GM12878 (cell line): ENCODE results near the gene CACNA2D2. TPM values are rescaled to one million over a fixed set of nuclear protein-coding genes. Genes with fewer than 3 reads are reported as not detected.

ENCODE experiments used
- BHLHE40 ChIP-seq, 2 experiments: fragments of 450-650 bp in 1 of 2; IDR thresholded peaks; 2 replicates each; pipeline ENCODE4 v1.6.1; 2011 to 2017; ENCODE audit warnings: low read depth in 2 of 2, borderline replicate concordance in 1 of 2, improper control_type of control experiment in 1 of 2, low read length in 1 of 2, mild to moderate bottlenecking in 1 of 2
- E2F4 ChIP-seq: IDR thresholded peaks from 2 replicates; pipeline ENCODE4 v1.6.1; 2012; ENCODE audit warnings: low read depth, low read length, improper control_type of control experiment
- EGR1 ChIP-seq, 2 experiments: IDR thresholded peaks; 1 replicate in 1 of 2; 2 replicates in 1 of 2; pipeline ENCODE4 v1.6.1; 2011 to 2012; ENCODE audit warnings: low read depth in 2 of 2, low read length in 2 of 2, borderline replicate concordance in 1 of 2, mild to moderate bottlenecking in 1 of 2, moderate library complexity in 1 of 2
- HDAC2 ChIP-seq: fragments of 200-600 bp; sonication (generic); IDR thresholded peaks from 2 replicates; pipeline ENCODE4 v1.6.1; 2017
- MAX ChIP-seq: IDR thresholded peaks from 2 replicates; pipeline ENCODE4 v1.6.1; 2012; ENCODE audit warnings: low read depth, low read length, improper control_type of control experiment
- MTA2 ChIP-seq: fragments of 450-650 bp; IDR thresholded peaks from 2 replicates; pipeline ENCODE4 v1.6.1; 2016; ENCODE audit warnings: low read depth, mild to moderate bottlenecking, moderate library complexity
- MXI1 ChIP-seq: fragments of 150-350 bp; IDR thresholded peaks from 2 replicates; pipeline ENCODE4 v1.6.1; 2011; ENCODE audit warnings: low read depth, mild to moderate bottlenecking, inconsistent platforms, low read length, improper control_type of control experiment
- MYB ChIP-seq: fragments of 150-350 bp; IDR thresholded peaks from 2 replicates; pipeline ENCODE4 v1.6.1; 2014; ENCODE audit warnings: mild to moderate bottlenecking, low read depth, low read length, borderline replicate concordance
- NKRF ChIP-seq: fragments of 450-650 bp; conservative IDR thresholded peaks from 2 replicates; pipeline ENCODE4 v1.6.1; 2017; ENCODE audit warnings: mild to moderate bottlenecking, moderate library complexity
- RELA ChIP-seq: fragments of 450-650 bp; IDR thresholded peaks from 2 replicates; pipeline ENCODE4 v1.8.0; 2014; ENCODE audit warnings: borderline replicate concordance; ENCODE audit not compliant: partially characterized antibody
- SMC3 ChIP-seq: IDR thresholded peaks from 2 replicates; pipeline ENCODE4 v1.6.1; 2011; ENCODE audit warnings: low read length, improper control_type of control experiment, borderline replicate concordance
- SUZ12 ChIP-seq: fragments of 200-600 bp; sonication (generic); IDR thresholded peaks from one replicate; pipeline ENCODE4 v1.6.1; 2018; ENCODE audit warnings: antibody characterized with exemption, mild to moderate bottlenecking; ENCODE audit not compliant: unreplicated experiment
- ZBTB11 ChIP-seq: fragments of 450-650 bp; formaldehyde crosslinking; IDR thresholded peaks from 2 replicates; pipeline ENCODE4 v1.5.0; 2022; ENCODE audit warnings: mild to moderate bottlenecking, missing genetic modification characterization
- ZNF274 ChIP-seq: IDR thresholded peaks from one replicate; pipeline ENCODE4 v1.8.0; 2011; ENCODE audit not compliant: insufficient read length, insufficient read depth
- ZNF687 ChIP-seq: fragments of 450-650 bp; IDR thresholded peaks from 2 replicates; pipeline ENCODE4 v1.6.1; 2017; ENCODE audit warnings: mild to moderate bottlenecking, moderate library complexity
- polyA plus RNA-seq, 11 experiments: library from polyadenylated mRNA; depleted of rRNA in 4 of 11; unstranded in 6 of 11; stranded (reverse) in 5 of 11; fragments of >200 nt; fragmentation: Nextera tagmentation in 4 of 11; fragmentation: Illumina TruSeq in 1 of 11; extraction: Ambion mirVana in 4 of 11; extraction: Trizol in 1 of 11; gene quantifications; 1 replicate in 1 of 11; 2 replicates in 10 of 11; pipeline versions ENCODE4 v1.2.1 to v1.2.3, GENCODE V29; 2011 to 2016; ENCODE audit warnings: inconsistent platforms in 2 of 11, missing spikeins in 2 of 11, low read depth in 1 of 11
- total RNA-seq, 4 experiments: library from RNA; depleted of rRNA in 3 of 4; stranded (reverse); fragments of >200 nt in 3 of 4; fragmentation: Illumina TruSeq in 1 of 4; extraction: Trizol in 1 of 4; gene quantifications; 2 replicates each; pipeline versions ENCODE4 v1.2.1 to v1.2.3, GENCODE V29; 2013 to 2021

The CACNA2D2 gene
- total and polyA plus RNA-seq, 10 of the 15 experiments (the other 5 are each of a cell fraction or from before 2014, with no cell fraction given), result 0.03 to 0.07 TPM; not detected in 8

GRCh38 chr3:50340448-50341329 lies 162.7 kb downstream of the CACNA2D2 start, which contains the start of gene RASSF1 (continued):
- TF ChIP-seq MYB (no peak), MTA2 (peak; percentile 50; the same call in 1 of the 2 replicates), SUZ12 (no peak), ZNF687 (peak; percentile 91), NKRF (peak; percentile 70; the same call in 1 of the 2 replicates), MAX (peak; percentile 65), ZBTB11 (no peak), RELA (peak; percentile 26), SMC3 (no peak), MXI1 (no peak), ZNF274 (no peak), HDAC2 (no peak), EGR1 (IDR thresholded peaks at IDR 0.05; ENCODE audit: borderline replicate concordance in 1 of 2, low read depth in 2 of 2, low read length in 2 of 2) (peak in 1 of 2 experiments; percentile 23; a peak in 1 of 3 replicates), E2F4 (no peak), BHLHE40 (IDR thresholded peaks at IDR 0.05; ENCODE audit: borderline replicate concordance in 1 of 2, low read depth in 2 of 2, low read length in 1 of 2) (peak in 1 of 2 experiments; percentile 82; a peak in 2 of 4 replicates)
